OCI-LY3 (cell line): ENCODE measurements around the gene GOLGA2.

ENCODE experiments used
- EZH2phosphoT487 ChIP-seq: fragments of 200-600 bp; shearing (Covaris generic); IDR thresholded peaks from 2 replicates; pipeline ENCODE4 v1.6.1; 2018; ENCODE audit warnings: antibody characterized with exemption, mixed run types, low read depth
- TF ChIP-seq, protein P1 (sequence below): fragments of 200-600, 300-600 bp; sonication (generic); IDR thresholded peaks from 2 replicates; pipeline ENCODE4 v1.5.1; 2014; ENCODE audit warnings: antibody characterized with exemption, low read length, low read depth

DNA sequence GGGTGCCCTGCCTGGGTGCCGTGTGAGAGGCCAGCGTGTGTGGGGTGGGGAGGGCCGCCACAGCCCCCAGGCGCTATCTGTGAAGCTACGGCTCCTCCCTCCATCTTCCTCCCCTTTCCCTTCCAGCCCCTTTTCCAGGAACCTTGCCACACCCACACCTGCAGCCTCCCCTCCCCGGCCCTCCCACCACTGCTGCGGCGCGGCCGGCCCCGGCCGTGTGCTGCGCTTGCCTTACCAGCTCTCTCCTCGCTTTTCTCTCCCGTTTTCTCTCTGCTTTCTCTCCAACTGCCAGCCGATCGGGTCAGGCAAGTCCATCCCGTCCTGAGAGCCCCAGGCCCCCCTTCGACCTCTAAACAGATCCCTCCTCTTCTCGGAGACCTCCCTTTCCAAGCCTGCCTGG is 21.4 kb downstream of the GOLGA2 start:
- TF ChIP-seq, protein P1, sequence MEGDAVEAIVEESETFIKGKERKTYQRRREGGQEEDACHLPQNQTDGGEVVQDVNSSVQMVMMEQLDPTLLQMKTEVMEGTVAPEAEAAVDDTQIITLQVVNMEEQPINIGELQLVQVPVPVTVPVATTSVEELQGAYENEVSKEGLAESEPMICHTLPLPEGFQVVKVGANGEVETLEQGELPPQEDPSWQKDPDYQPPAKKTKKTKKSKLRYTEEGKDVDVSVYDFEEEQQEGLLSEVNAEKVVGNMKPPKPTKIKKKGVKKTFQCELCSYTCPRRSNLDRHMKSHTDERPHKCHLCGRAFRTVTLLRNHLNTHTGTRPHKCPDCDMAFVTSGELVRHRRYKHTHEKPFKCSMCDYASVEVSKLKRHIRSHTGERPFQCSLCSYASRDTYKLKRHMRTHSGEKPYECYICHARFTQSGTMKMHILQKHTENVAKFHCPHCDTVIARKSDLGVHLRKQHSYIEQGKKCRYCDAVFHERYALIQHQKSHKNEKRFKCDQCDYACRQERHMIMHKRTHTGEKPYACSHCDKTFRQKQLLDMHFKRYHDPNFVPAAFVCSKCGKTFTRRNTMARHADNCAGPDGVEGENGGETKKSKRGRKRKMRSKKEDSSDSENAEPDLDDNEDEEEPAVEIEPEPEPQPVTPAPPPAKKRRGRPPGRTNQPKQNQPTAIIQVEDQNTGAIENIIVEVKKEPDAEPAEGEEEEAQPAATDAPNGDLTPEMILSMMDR: no peak
- TF ChIP-seq EZH2phosphoT487: no peak
